Choroid plexus epithelial cell (primary cell): ENCODE results near the gene HOXB4.
A peak's percentile ranks its signal among the peaks of the same experiment; 100 is the strongest.

Source experiments
- DNase-seq: peaks from one replicate; pipeline ENCODE4 v3.0.0-alpha.2; 2010; ENCODE audit warnings: low read depth
- H3K4me3 ChIP-seq: 2 replicates; pipeline ENCODE4 v1.5.1; 2011; ENCODE audit warnings: low read depth, mild to moderate bottlenecking, control low read depth, low read length, moderate library complexity
- TF ChIP-seq, protein P1 (sequence below): conservative IDR thresholded peaks from 2 replicates; pipeline ENCODE4 v1.5.1; 2011; ENCODE audit warnings: low read depth, mild to moderate bottlenecking, control low read depth, inconsistent platforms, low read length, moderate library complexity

Gene HOXB4

DNA sequence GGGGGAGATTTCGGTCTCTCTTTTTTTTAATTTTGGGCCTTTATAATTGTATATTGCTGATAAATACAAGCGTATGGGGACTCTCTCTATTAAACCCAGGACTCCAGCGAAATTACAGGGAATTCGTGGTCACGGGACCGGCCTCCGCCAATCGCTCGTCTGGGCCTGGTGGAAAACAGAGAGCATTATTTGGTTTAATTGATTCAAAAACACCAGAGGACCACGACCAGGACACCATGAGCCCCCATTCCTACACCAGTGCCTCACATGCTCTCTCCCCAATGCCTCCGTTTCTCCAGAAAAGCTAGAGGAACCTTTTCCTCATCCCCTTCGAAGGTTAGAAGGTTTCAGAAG, 33.2 kb downstream of the HOXB4 start, which contains the start of gene HOXB2:
Gene HOXB2, minus strand, starts transcription at position 88 of the 354 bp plus-strand sequence. CDS start 198 bp downstream, outside the sequence.
- TF ChIP-seq, protein P1, sequence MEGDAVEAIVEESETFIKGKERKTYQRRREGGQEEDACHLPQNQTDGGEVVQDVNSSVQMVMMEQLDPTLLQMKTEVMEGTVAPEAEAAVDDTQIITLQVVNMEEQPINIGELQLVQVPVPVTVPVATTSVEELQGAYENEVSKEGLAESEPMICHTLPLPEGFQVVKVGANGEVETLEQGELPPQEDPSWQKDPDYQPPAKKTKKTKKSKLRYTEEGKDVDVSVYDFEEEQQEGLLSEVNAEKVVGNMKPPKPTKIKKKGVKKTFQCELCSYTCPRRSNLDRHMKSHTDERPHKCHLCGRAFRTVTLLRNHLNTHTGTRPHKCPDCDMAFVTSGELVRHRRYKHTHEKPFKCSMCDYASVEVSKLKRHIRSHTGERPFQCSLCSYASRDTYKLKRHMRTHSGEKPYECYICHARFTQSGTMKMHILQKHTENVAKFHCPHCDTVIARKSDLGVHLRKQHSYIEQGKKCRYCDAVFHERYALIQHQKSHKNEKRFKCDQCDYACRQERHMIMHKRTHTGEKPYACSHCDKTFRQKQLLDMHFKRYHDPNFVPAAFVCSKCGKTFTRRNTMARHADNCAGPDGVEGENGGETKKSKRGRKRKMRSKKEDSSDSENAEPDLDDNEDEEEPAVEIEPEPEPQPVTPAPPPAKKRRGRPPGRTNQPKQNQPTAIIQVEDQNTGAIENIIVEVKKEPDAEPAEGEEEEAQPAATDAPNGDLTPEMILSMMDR, result no peak
- no peak within 1 kb of the TSS for H3K4me3 ChIP-seq
- no peak for DNase-seq

DNA sequence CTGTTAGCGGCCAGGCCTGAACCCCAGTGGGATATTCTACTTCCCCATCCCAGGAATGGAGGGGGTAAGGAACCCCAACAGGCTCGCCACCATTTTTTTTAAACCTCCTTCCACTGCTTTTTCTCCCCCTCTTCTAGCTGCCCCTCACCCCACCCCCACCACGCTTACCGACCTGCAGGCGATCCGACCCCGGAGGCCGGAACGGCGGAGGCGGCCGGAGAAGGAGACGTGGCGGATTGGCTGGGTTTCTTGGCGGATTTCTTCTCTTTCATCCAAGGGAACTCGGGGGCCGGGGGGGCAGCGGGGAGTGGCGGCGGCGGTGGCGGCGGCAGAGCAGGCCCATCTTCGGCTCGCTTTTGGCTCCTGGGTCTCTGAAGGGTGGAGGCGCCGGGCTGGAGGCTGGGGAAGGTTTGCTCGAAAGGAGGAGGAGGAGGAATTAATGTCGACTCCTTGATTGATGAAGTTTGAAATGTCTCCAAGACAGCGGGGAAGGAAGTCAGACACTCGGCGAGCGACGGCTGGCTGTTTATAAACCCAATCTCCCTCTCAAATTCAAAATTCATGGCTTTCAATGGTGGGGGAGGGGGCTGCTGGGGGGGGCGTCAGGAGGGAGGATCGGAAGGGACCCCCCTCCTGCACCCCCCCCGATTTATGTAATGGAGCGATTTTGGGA, 33.7 kb downstream of the HOXB4 start:
- H3K4me3 ChIP-seq, result no peak overlapping the region
- no peak for DNase-seq
- TF ChIP-seq, protein P1, result no peak

DNA sequence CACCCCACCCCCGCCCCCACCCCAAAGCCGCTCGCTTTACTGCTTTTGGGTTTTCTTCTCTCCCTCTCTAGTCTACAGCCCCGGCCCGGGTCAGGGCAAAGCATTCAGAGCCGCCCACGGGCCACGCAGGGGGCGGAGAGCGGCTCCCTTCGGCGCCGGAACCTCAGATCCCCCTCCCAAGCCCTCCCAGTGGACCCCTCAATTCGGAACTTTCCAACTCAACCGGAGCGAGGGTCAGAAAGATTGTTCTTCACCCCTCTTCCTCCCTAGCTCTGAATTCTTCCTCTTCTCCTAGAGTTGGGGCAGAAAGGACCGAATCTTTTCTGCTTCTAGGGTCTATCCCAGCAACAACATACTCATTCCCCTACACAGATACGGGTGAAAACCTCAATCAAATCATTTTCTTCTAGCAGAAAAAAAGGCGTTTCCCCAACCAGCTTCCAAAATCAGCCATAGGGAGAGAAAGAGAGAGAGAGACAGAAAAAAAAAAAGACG, 34.2 kb downstream of the HOXB4 start:
- H3K4me3 ChIP-seq, result no peak overlapping the region
- TF ChIP-seq, protein P1, result no peak
- no peak for DNase-seq

DNA sequence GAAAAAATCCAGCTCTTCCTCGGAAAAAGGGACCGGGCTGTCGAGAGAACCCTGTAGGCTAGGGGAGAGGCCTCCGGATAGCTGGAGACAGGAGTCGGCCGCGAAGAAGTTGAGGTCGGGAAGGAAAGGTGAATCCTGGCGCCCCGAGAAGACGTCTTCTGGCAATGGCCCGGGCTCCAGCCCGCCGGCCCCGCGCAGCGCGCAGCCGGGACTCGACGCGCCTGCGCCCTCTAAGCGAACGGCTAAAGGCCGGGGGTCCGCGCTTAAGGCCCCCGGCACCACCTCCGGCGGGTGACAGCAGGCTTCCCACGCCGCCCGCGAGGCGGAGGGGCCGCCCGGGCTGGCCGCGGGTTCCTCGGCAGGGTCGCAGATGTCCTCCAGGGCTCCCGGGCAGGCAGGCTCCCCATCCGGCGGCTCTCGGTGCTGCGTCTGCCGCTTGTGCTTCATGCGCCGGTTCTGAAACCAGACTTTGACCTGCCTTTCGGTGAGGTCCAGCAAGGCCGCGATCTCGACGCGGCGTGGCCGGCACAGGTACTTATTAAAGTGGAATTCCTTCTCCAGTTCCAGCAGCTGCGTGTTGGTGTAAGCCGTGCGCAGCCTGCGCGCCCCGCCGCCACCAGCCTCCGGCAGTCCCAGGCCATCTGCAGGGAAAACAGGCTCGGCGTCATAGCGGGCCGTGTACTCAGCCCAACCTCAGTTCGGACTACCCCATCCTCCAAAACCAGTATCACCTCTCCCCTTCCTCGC, 34.9 kb downstream of the HOXB4 start:
- DNase-seq, result peak; percentile 19
- peak overlapping the region; percentile 22 for H3K4me3 ChIP-seq
- TF ChIP-seq, protein P1, result no peak

DNA sequence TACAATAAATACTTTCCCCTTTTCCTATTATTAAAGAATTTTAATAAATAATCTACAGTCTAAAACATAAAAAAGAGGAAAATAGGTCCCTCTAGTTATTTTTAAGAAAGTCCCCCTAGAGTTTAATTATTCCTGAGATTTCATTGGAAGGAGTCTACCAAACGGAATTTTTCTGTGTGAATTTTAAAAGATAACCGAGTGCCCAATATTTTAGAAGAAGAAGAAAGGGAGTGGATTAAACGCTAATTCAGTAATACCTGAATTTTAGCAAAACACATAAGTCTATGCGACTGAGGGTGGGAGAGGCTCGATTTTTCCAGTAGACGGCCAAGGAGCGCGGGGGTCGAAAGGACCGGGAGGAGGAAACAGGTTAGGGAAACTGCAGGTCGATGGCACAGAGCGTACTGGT, 35.4 kb downstream of the HOXB4 start:
- DNase-seq, result no peak
- TF ChIP-seq, protein P1, result no peak
- H3K4me3 ChIP-seq, result no peak overlapping the region

DNA sequence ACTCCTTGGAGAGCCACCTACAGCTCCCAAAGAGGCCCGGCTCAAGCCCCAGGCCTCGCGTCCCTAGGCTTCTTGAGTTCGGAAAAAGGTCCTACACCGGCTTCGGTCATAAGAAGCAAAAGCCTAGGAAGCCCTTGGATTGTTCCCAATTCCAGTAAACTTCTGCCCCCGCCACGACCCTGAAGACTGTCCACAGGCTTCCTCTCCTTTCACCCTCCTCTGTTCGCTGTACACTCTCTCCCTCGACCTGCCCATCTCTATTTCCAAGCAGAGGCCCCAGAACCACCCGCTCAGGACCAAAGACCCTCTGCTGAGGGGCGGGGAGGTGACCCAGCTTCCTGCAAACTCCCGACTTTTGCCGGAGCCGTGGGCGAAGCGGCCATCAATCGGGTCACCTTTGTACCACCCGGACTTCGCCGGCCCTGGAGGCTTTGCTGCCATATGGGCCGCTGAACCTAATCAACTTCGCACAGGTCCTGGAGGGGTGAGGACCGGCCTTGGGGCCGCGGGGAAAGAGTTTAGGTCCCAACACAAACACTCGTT, 36.0 kb downstream of the HOXB4 start:
- TF ChIP-seq, protein P1, result no peak
- DNase-seq, result no peak
- H3K4me3 ChIP-seq, result no peak overlapping the region
